SK-N-SH (cell line): ENCODE results near the gene DIS3L. TPM values are rescaled to one million over a fixed set of nuclear protein-coding genes. Genes with fewer than 3 reads are reported as not detected.

Experiments used
- CTCF ChIA-PET: fragments of 300-600, 350-600 bp; formaldehyde crosslinking; extraction: SDS; loops from one replicate; lab custom pipeline; 2021; lab: Yijun Ruan, JAX
- POLR2A ChIA-PET: fragments of 350-600 bp; sonication (Branson Sonifier 250); formaldehyde crosslinking; extraction: SDS; loops from one replicate; lab custom pipeline; 2020; ENCODE audit warnings: antibody characterized with exemption, inconsistent platforms; lab: Yijun Ruan, JAX
- DNase-seq: peaks from one replicate; pipeline ENCODE4 v3.0.0; 2012
- H2AFZ ChIP-seq: fragments of 200-600 bp; sonication (generic); 2 replicates; pipeline ENCODE4 v1.8.1; 2016; ENCODE audit warnings: antibody characterized with exemption, mild to moderate bottlenecking, low read depth
- H3F3A ChIP-seq: fragments of 200-600 bp; sonication (generic); replicated peaks from 2 replicates; pipeline ENCODE3; 2016; ENCODE audit warnings: antibody characterized with exemption, mild to moderate bottlenecking; ENCODE audit not compliant: insufficient read depth
- H3K27ac ChIP-seq, 2 experiments: fragments of 200-500 bp in 1 of 2; fragments of 200-600 bp in 1 of 2; sonication (Bioruptor generic) in 1 of 2; sonication (generic), shearing (Covaris generic) in 1 of 2; 2 replicates each; pipeline versions ENCODE4 v1.5.1 to v1.6.1; 2014 to 2016; ENCODE audit warnings: low read depth in 2 of 2, inconsistent platforms in 1 of 2, low read length in 1 of 2, mild to moderate bottlenecking in 1 of 2, mixed read lengths in 1 of 2
- H3K27me3 ChIP-seq: fragments of 200-600 bp; sonication (generic), shearing (Covaris generic); 2 replicates; pipeline ENCODE4 v1.6.1; 2016; ENCODE audit warnings: mixed run types; ENCODE audit not compliant: insufficient read depth
- H3K36me3 ChIP-seq, 2 experiments: fragments of 200-500 bp in 1 of 2; fragments of 200-600 bp in 1 of 2; sonication (Bioruptor generic) in 1 of 2; sonication (generic) in 1 of 2; replicated peaks in 1 of 2; 2 replicates each; pipeline versions ENCODE3 to v1.5.1; 2014 to 2016; ENCODE audit warnings: low read length in 1 of 2, mild to moderate bottlenecking in 1 of 2; ENCODE audit not compliant: insufficient read depth in 2 of 2, control insufficient read depth in 1 of 2
- H3K4me1 ChIP-seq, 2 experiments: fragments of 200-500 bp in 1 of 2; fragments of 200-600 bp in 1 of 2; sonication (Bioruptor generic) in 1 of 2; sonication (generic), shearing (Covaris generic) in 1 of 2; 2 replicates each; pipeline versions ENCODE4 v1.5.1 to v1.6.1; 2014 to 2016; ENCODE audit warnings: low read depth in 1 of 2, low read length in 1 of 2, mixed run types in 1 of 2; ENCODE audit not compliant: insufficient read depth in 2 of 2, control insufficient read depth in 1 of 2
- H3K4me2 ChIP-seq: fragments of 200-600 bp; sonication (generic), shearing (Covaris generic); 2 replicates; pipeline ENCODE4 v1.6.1; 2017; ENCODE audit warnings: mixed run types
- H3K4me3 ChIP-seq, 2 experiments: fragments of 200-500 bp in 1 of 2; fragments of 200-600 bp in 1 of 2; sonication (Bioruptor generic) in 1 of 2; sonication (generic), shearing (Covaris generic) in 1 of 2; 2 replicates each; pipeline versions ENCODE4 v1.5.1 to v1.8.1; 2014 to 2016; ENCODE audit warnings: low read depth in 2 of 2, inconsistent platforms in 1 of 2, low read length in 1 of 2, mild to moderate bottlenecking in 1 of 2, mixed read lengths in 1 of 2, moderate library complexity in 1 of 2
- H3K79me2 ChIP-seq: fragments of 200-600 bp; sonication (generic); 2 replicates; pipeline ENCODE4 v1.8.1; 2017; ENCODE audit warnings: mild to moderate bottlenecking; ENCODE audit not compliant: insufficient read depth
- H3K9ac ChIP-seq: fragments of 200-600 bp; sonication (generic); 2 replicates; pipeline ENCODE4 v1.6.1; 2017; ENCODE audit warnings: mixed run types
- H3K9me2 ChIP-seq: fragments of 200-600 bp; sonication (generic); 2 replicates; pipeline ENCODE4 v1.6.1; 2017; ENCODE audit warnings: mixed run types
- H3K9me3 ChIP-seq: fragments of 200-600 bp; sonication (generic); 2 replicates; pipeline ENCODE4 v1.6.1; 2017; ENCODE audit warnings: mixed run types, mild to moderate bottlenecking, moderate library complexity
- H4K20me1 ChIP-seq: fragments of 200-600 bp; sonication (generic); 2 replicates; pipeline ENCODE4 v1.6.1; 2017; ENCODE audit warnings: mild to moderate bottlenecking, mixed run types; ENCODE audit not compliant: insufficient read depth
- FOXJ3 ChIP-seq: sonication (generic); formaldehyde crosslinking; IDR thresholded peaks from 2 replicates; pipeline ENCODE4 v1.5.1; 2020; ENCODE audit warnings: mild to moderate bottlenecking, missing genetic modification reagents
- FOXM1 ChIP-seq: IDR thresholded peaks from 2 replicates; pipeline ENCODE4 v1.4.0; 2012; ENCODE audit warnings: low read depth, mild to moderate bottlenecking
- MAX ChIP-seq: IDR thresholded peaks from 2 replicates; pipeline ENCODE4 v1.4.0; 2012; ENCODE audit warnings: low read depth
- NFIC ChIP-seq: IDR thresholded peaks from 2 replicates; pipeline ENCODE4 v1.4.0; 2012; ENCODE audit warnings: borderline replicate concordance
- PBX3 ChIP-seq: IDR thresholded peaks from 2 replicates; pipeline ENCODE4; 2012
- REST ChIP-seq: IDR thresholded peaks from 2 replicates; pipeline ENCODE4 v1.6.1; 2012; ENCODE audit warnings: mild to moderate bottlenecking, low read depth, low read length, moderate library complexity
- RFX5 ChIP-seq: IDR thresholded peaks from 2 replicates; pipeline ENCODE4 v1.6.1; 2012; ENCODE audit warnings: mild to moderate bottlenecking, improper control_type of control experiment, low read length
- RXRA ChIP-seq: IDR thresholded peaks from 2 replicates; pipeline ENCODE4 v1.4.0; 2012; ENCODE audit warnings: low read depth, mild to moderate bottlenecking, borderline replicate concordance
- SIN3A ChIP-seq: IDR thresholded peaks from 2 replicates; pipeline ENCODE4 v1.6.1; 2012; ENCODE audit warnings: low read depth, mild to moderate bottlenecking, low read length, moderate library complexity, borderline replicate concordance
- TAF1 ChIP-seq: IDR thresholded peaks from 2 replicates; pipeline ENCODE4 v1.6.1; 2012; ENCODE audit warnings: low read depth, mild to moderate bottlenecking, low read length, moderate library complexity, borderline replicate concordance
- TCF12 ChIP-seq: IDR thresholded peaks from 2 replicates; pipeline ENCODE4 v1.4.0; 2012
- USF2 ChIP-seq: fragments of 150-350 bp; IDR thresholded peaks from 2 replicates; pipeline ENCODE4 v1.6.1; 2017; ENCODE audit warnings: antibody characterized with exemption, low read length, low read depth, borderline replicate concordance
- WGBS: methylation state at CpG from one replicate; pipeline ENCODE4 v1.1.6; 2017; ENCODE audit warnings: low lambda C conversion rate; 5-methylcytosine and 5-hydroxymethylcytosine counted together
- polyA plus RNA-seq, 3 experiments: library from polyadenylated mRNA; depleted of rRNA; stranded (reverse); fragments of >200 nt; gene quantifications; 2 replicates each; pipeline ENCODE4 v1.2.3, GENCODE V29; 2012

The DIS3L gene
- polyA plus RNA-seq, 1 of the 3 experiments (the other 2 are of a cell fraction), result 11.5 TPM

- no peak overlapping the region for H3K9ac ChIP-seq
- H2AFZ ChIP-seq, result peak overlapping the region; percentile 21; the same call in 1 of the 2 replicates
- no peaks in the 10 kb centered on the region for H3F3A ChIP-seq
- H3K27me3 ChIP-seq, result no peaks in the 10 kb centered on the region
- no peak for TF ChIP-seq PBX3
- TF ChIP-seq RFX5, result no peak
- no peak for TF ChIP-seq MAX
- no peak for TF ChIP-seq SIN3A
- no peak for TF ChIP-seq USF2
- no peak for TF ChIP-seq RXRA
- TF ChIP-seq NFIC, result no peak
- TF ChIP-seq REST, result no peak
- no peak for TF ChIP-seq FOXM1
- TF ChIP-seq TCF12, result no peak
- no peak for TF ChIP-seq FOXJ3
- TF ChIP-seq TAF1, result no peak
- no peaks in the 10 kb centered on the region for H3K9me2 ChIP-seq
- POLR2A ChIA-PET, result no interaction called here
- 84% methylated on average over 12 of the region's 12 CpGs for WGBS
- no peak overlapping the region for H3K4me2 ChIP-seq
- no peaks in the 10 kb centered on the region for H3K36me3 ChIP-seq
- no peaks in the 10 kb centered on the region for H3K9me3 ChIP-seq
- H3K4me3 ChIP-seq, result no peak overlapping the region
- no peak for DNase-seq
- no peaks in the 10 kb centered on the region for H3K79me2 ChIP-seq
- H3K27ac ChIP-seq, result no peak overlapping the region
- H4K20me1 ChIP-seq, result no peaks in the 10 kb centered on the region
- CTCF ChIA-PET, result interaction anchor here (1.6 kb wide), 1 partner anchor 18 kb away, joined by 6 read pairs; the partner anchor contains the start of gene MAP2K1
- no peaks in the 10 kb centered on the region for H3K4me1 ChIP-seq
Measured at GRCh38 chr15:66369773-66370651, 76.6 kb downstream of the DIS3L start.
